Hematopoietic multipotent progenitor cell treated with erythropoietin and hydrocortisone succinate and interleukin-3 and kit ligand, for 15 days (in vitro differentiated cells): ENCODE results near the gene FEZF2.

Experiments
- DNase-seq: peaks from one replicate; pipeline ENCODE4 v3.0.0-alpha.2; 2015; ENCODE audit warnings: low spot score

The FEZF2 gene

DNA sequence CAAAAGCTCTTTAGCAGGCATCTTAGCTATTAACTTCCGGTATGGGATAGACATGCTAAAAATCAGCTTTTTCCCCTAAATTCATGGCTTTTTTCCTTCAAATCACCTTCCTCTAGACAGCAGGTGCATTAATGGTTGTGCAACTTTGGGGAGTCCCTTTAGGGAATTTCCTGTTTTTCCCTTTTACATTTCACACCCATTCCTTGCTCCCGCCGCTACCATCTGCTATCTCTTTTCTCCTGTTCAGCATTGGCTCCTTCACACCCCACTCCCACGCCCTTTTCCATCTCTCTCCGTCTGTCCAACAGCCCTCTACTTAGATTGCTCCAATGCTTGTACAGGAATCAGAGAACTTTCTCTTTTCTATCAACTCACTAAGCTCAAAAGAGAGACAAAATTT, 43.4 kb downstream of the FEZF2 start:
- no peak for DNase-seq

GRCh38 chr3:62325896-62326295, 47.5 kb downstream of the FEZF2 start:
- DNase-seq, result no peak

DNA sequence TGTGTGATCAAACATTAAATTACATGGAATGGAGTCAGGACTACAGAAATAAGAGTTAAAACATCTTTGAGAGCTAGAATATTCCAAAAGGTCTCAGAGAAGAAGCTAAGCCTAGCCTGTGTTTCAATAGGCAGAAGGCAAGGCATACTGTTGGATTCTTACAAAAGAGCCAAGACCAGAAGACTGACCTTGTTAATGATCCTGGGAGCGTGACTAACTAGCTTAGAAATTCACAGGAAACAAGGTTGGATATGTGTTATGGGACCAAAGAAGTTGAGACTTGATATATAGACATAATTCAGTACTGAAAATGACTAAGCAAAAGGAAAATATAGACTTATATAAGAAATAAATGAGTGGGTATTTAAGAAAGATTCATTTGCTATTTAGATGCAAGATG, 50.1 kb downstream of the FEZF2 start:
- DNase-seq, result no peak
